Gastroesophageal sphincter (tissue), 3 donors: ENCODE results near the gene FHIT.

Experiments
- CTCF ChIP-seq, 4 experiments: fragments of 200-600 bp in 2 of 4; fragments of 450-650 bp in 2 of 4; sonication (generic) in 1 of 4; IDR thresholded peaks; one replicate each; pipeline ENCODE4 v1.5.1; 2017 to 2019; ENCODE audit warnings: antibody characterized with exemption in 4 of 4, mild to moderate bottlenecking in 2 of 4, moderate library complexity in 2 of 4
- POLR2A ChIP-seq, 2 donors: fragments of 450-650 bp; IDR thresholded peaks; one replicate each; pipeline ENCODE4 v1.6.1; 2017; ENCODE audit warnings: antibody characterized with exemption in 2 of 2, mild to moderate bottlenecking in 2 of 2, moderate library complexity in 1 of 2
- POLR2AphosphoS5 ChIP-seq: sonication (generic); formaldehyde crosslinking; IDR thresholded peaks from one replicate; pipeline ENCODE4 v1.6.1; 2017; ENCODE audit warnings: antibody characterized with exemption

GRCh38 chr3:60598671-60599070, 652.6 kb downstream of the FHIT start:
- no peak for TF ChIP-seq CTCF (IDR thresholded peaks at IDR 0.05)
- no peak for TF ChIP-seq POLR2AphosphoS5
- no peak for TF ChIP-seq POLR2A (IDR thresholded peaks at IDR 0.05)
